Fibroblast of lung (primary cell): Measurements from ENCODE around the gene NEB. TPM values are rescaled to one million over a fixed set of nuclear protein-coding genes. Genes with fewer than 3 reads are reported as not detected.
"Not testable (repeated sequence)": the region's sequence is repeated elsewhere in the genome, so short reads cannot be mapped to it uniquely, and the experiment has no call there.

ENCODE experiments used
- DNase-seq, 2 donors: peaks; one replicate each; pipeline versions ENCODE4 v3.0.0 to v3.0.0-alpha.2; 2010; ENCODE audit warnings: low read depth in 2 of 2
- H2AFZ ChIP-seq: 2 replicates; pipeline ENCODE4 v1.5.1; 2012; ENCODE audit warnings: low read length, control low read depth, inconsistent platforms
- H3K27ac ChIP-seq: 2 replicates; pipeline ENCODE4 v1.5.1; 2011; ENCODE audit warnings: low read length, control low read depth; ENCODE audit not compliant: insufficient read depth
- H3K27me3 ChIP-seq: 2 replicates; pipeline ENCODE4 v1.5.1; 2011; ENCODE audit warnings: mild to moderate bottlenecking, low read length; ENCODE audit not compliant: control insufficient read depth, insufficient read depth
- H3K36me3 ChIP-seq: 2 replicates; pipeline ENCODE4 v1.5.1; 2011; ENCODE audit warnings: low read length; ENCODE audit not compliant: control insufficient read depth, insufficient read depth
- H3K4me1 ChIP-seq: 2 replicates; pipeline ENCODE4 v1.5.1; 2011; ENCODE audit warnings: low read length; ENCODE audit not compliant: control insufficient read depth, insufficient read depth; ENCODE audit errors: extremely low read depth
- H3K4me2 ChIP-seq: 2 replicates; pipeline ENCODE4 v1.5.1; 2011; ENCODE audit warnings: low read length, control low read depth; ENCODE audit not compliant: insufficient read depth; ENCODE audit errors: extremely low read depth
- H3K4me3 ChIP-seq, 4 experiments: fragments of 200-600 bp in 1 of 4; sonication (generic) in 1 of 4; replicated peaks in 1 of 4; 2 replicates each; pipeline ENCODE4 v1.5.1; 2011 to 2016; ENCODE audit warnings: low read length in 4 of 4, low read depth in 3 of 4, mild to moderate bottlenecking in 3 of 4, control low read depth in 2 of 4, inconsistent platforms in 1 of 4, mixed read lengths in 1 of 4; ENCODE audit not compliant: insufficient read depth in 1 of 4; ENCODE audit errors: control extremely low read depth in 1 of 4
- H3K79me2 ChIP-seq: 2 replicates; pipeline ENCODE4 v1.5.1; 2012; ENCODE audit warnings: mild to moderate bottlenecking, low read length, inconsistent platforms; ENCODE audit not compliant: control insufficient read depth, insufficient read depth
- H3K9ac ChIP-seq: 2 replicates; pipeline ENCODE4 v1.5.1; 2011; ENCODE audit warnings: mild to moderate bottlenecking, low read length, control low read depth; ENCODE audit not compliant: insufficient read depth
- H3K9me3 ChIP-seq: 2 replicates; pipeline ENCODE4 v1.5.1; 2012; ENCODE audit warnings: low read depth, low read length; ENCODE audit not compliant: control insufficient read depth, insufficient read depth
- H4K20me1 ChIP-seq: 2 replicates; pipeline ENCODE4 v1.5.1; 2011; ENCODE audit warnings: low read length; ENCODE audit not compliant: control insufficient read depth, insufficient read depth; ENCODE audit errors: extremely low read depth
- polyA plus RNA-seq, 2 donors: library from polyadenylated mRNA; depleted of rRNA in 1 of 2; stranded (reverse) in 1 of 2; unstranded in 1 of 2; fragments of >200 nt; gene quantifications; 2 replicates each; pipeline ENCODE4 v1.2.1, GENCODE V29; 2011 to 2012; ENCODE audit warnings: missing spikeins in 1 of 2
- total RNA-seq: library from RNA; depleted of rRNA; stranded (reverse); fragments of >200 nt; gene quantifications from 2 replicates; pipeline ENCODE4 v1.2.1, GENCODE V29; 2014

Gene NEB
- total and polyA plus RNA-seq, 2 donors (not counting 1 experiment from before 2014, with no cell fraction given), result 0.17 to 0.26 TPM

- H2AFZ ChIP-seq, H3K36me3 ChIP-seq: not testable (repeated sequence)
Measured at GRCh38 chr2:151601803-151602202, 132.5 kb downstream of the NEB start.

GRCh38 chr2:151596903-151597608, 137.2 kb downstream of the NEB start:
- H3K4me1 ChIP-seq, H3K9me3 ChIP-seq, H2AFZ ChIP-seq, H3K79me2 ChIP-seq, H4K20me1 ChIP-seq, H3K9ac ChIP-seq, H3K4me3 ChIP-seq, DNase-seq, H3K27ac ChIP-seq, H3K27me3 ChIP-seq, H3K36me3 ChIP-seq, H3K4me2 ChIP-seq: not testable (repeated sequence)

More at GRCh38 chr2:151601803-151602202, 132.5 kb downstream of the NEB start:
- H4K20me1 ChIP-seq, DNase-seq, H3K27me3 ChIP-seq, H3K4me1 ChIP-seq, H3K27ac ChIP-seq, H3K4me2 ChIP-seq, H3K9me3 ChIP-seq, H3K9ac ChIP-seq, H3K4me3 ChIP-seq, H3K79me2 ChIP-seq: not testable (repeated sequence)

- DNase-seq, H3K4me1 ChIP-seq, H4K20me1 ChIP-seq, H3K79me2 ChIP-seq, H3K4me2 ChIP-seq, H3K36me3 ChIP-seq, H2AFZ ChIP-seq, H3K27ac ChIP-seq, H3K9me3 ChIP-seq, H3K4me3 ChIP-seq, H3K9ac ChIP-seq, H3K27me3 ChIP-seq: not testable (repeated sequence)
Measured at GRCh38 chr2:151591908-151592255, 142.4 kb downstream of the NEB start.

- H3K27ac ChIP-seq, H3K9me3 ChIP-seq, H3K36me3 ChIP-seq, H3K4me1 ChIP-seq, H4K20me1 ChIP-seq, H3K79me2 ChIP-seq, H2AFZ ChIP-seq, DNase-seq, H3K27me3 ChIP-seq, H3K9ac ChIP-seq, H3K4me2 ChIP-seq, H3K4me3 ChIP-seq: not testable (repeated sequence)
Measured at GRCh38 chr2:151591250-151591907, 142.9 kb downstream of the NEB start.

GRCh38 chr2:151581300-151581699, 153.0 kb downstream of the NEB start:
- H3K4me2 ChIP-seq, H3K9me3 ChIP-seq, DNase-seq, H3K27ac ChIP-seq, H3K9ac ChIP-seq, H3K27me3 ChIP-seq, H3K36me3 ChIP-seq, H3K4me3 ChIP-seq, H3K4me1 ChIP-seq, H4K20me1 ChIP-seq, H2AFZ ChIP-seq, H3K79me2 ChIP-seq: not testable (repeated sequence)

GRCh38 chr2:151580697-151581096, 153.6 kb downstream of the NEB start:
- not testable (repeated sequence) for H3K4me2 ChIP-seq, H3K4me3 ChIP-seq, H3K4me1 ChIP-seq, H3K27me3 ChIP-seq, H3K36me3 ChIP-seq, H4K20me1 ChIP-seq, H2AFZ ChIP-seq, H3K9ac ChIP-seq, H3K79me2 ChIP-seq, DNase-seq, H3K9me3 ChIP-seq, H3K27ac ChIP-seq
